Suprapubic skin (tissue), 4 donors: Measurements from ENCODE around the gene CACNA1A.

Source experiments
- EP300 ChIP-seq: sonication (generic); formaldehyde crosslinking; IDR thresholded peaks from one replicate; pipeline ENCODE4 v1.6.1; 2017; ENCODE audit warnings: antibody characterized with exemption
- POLR2A ChIP-seq, 2 donors: fragments of 450-650 bp; IDR thresholded peaks; one replicate each; pipeline ENCODE4 v1.6.1; 2017; ENCODE audit warnings: antibody characterized with exemption in 2 of 2, mild to moderate bottlenecking in 2 of 2, moderate library complexity in 2 of 2
- POLR2AphosphoS5 ChIP-seq, 3 donors: sonication (generic); formaldehyde crosslinking; IDR thresholded peaks; one replicate each; pipeline ENCODE4 v1.6.1; 2017; ENCODE audit warnings: antibody characterized with exemption in 3 of 3
- TF ChIP-seq, protein P1 (sequence below), 2 donors: fragments of 200-600 bp in 1 of 2; fragments of 450-650 bp in 1 of 2; sonication (generic) in 1 of 2; IDR thresholded peaks; one replicate each; pipeline ENCODE4 v1.5.1; 2016 to 2019; ENCODE audit warnings: antibody characterized with exemption in 2 of 2, mild to moderate bottlenecking in 1 of 2, moderate library complexity in 1 of 2

- TF ChIP-seq EP300 (no peak), POLR2A (IDR thresholded peaks at IDR 0.05) (no peak), POLR2AphosphoS5 (IDR thresholded peaks at IDR 0.05) (no peak)
- TF ChIP-seq, protein P1, sequence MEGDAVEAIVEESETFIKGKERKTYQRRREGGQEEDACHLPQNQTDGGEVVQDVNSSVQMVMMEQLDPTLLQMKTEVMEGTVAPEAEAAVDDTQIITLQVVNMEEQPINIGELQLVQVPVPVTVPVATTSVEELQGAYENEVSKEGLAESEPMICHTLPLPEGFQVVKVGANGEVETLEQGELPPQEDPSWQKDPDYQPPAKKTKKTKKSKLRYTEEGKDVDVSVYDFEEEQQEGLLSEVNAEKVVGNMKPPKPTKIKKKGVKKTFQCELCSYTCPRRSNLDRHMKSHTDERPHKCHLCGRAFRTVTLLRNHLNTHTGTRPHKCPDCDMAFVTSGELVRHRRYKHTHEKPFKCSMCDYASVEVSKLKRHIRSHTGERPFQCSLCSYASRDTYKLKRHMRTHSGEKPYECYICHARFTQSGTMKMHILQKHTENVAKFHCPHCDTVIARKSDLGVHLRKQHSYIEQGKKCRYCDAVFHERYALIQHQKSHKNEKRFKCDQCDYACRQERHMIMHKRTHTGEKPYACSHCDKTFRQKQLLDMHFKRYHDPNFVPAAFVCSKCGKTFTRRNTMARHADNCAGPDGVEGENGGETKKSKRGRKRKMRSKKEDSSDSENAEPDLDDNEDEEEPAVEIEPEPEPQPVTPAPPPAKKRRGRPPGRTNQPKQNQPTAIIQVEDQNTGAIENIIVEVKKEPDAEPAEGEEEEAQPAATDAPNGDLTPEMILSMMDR (IDR thresholded peaks at IDR 0.05), result no peak
Measured at GRCh38 chr19:13220847-13221246, 285.4 kb downstream of the CACNA1A start.
